Measurements from ENCODE around the gene SLC8A1. TPM values are rescaled to one million over a fixed set of nuclear protein-coding genes. Genes with fewer than 3 reads are reported as not detected.

SLC8A1 gene
- total and polyA plus RNA-seq, 2 donors (not counting 1 experiment from before 2014, with no cell fraction given) = 0.07 to 0.20 TPM

GRCh38 chr2:40219141-40219540 is 232.7 kb downstream of the SLC8A1 start:
- H3K4me1 Mint-ChIP-seq = no peaks in the 10 kb centered on the region
- H2AFZ ChIP-seq (ENCODE audit: insufficient read depth, low read depth, low read length, poor library complexity, severe bottlenecking) = no peak overlapping the region
- no peaks in the 10 kb centered on the region for H3K9me3 ChIP-seq (ENCODE audit: control extremely low read depth in 1 of 3, control insufficient read depth in 2 of 3, insufficient read depth in 1 of 3, low read length in 2 of 3)
- H3K9me3 Mint-ChIP-seq (ENCODE audit: insufficient read depth) = no peaks in the 10 kb centered on the region
- H3K27me3 Mint-ChIP-seq = no peaks in the 10 kb centered on the region
- no peak overlapping the region for H3K27ac Mint-ChIP-seq
- H3K79me2 ChIP-seq (ENCODE audit: control insufficient read depth, insufficient read depth, low read length) = no peaks in the 10 kb centered on the region
- POLR2A ChIA-PET = no interaction called here
- no peak overlapping the region for H3K4me2 ChIP-seq (replicated peaks; ENCODE audit: low read depth, low read length, poor library complexity, severe bottlenecking)
- H3K27ac ChIP-seq (ENCODE audit: low read length in 2 of 2) = no peak overlapping the region
- H4K20me1 ChIP-seq (ENCODE audit: control insufficient read depth, insufficient read depth, low read length, poor library complexity, severe bottlenecking) = no peaks in the 10 kb centered on the region
- ATAC-seq (ENCODE audit: low read depth) = no peak
- intact Hi-C loops (cut with micrococcal nuclease) = no loop called here
- H3K4me3 Mint-ChIP-seq = no peak overlapping the region
- DNase-seq = no peak
- H3K4me1 ChIP-seq (ENCODE audit: control insufficient read depth in 2 of 2, insufficient read depth in 2 of 2, low read length in 2 of 2) = no peaks in the 10 kb centered on the region
- 100% methylated on average over 1 of the region's 1 CpG for WGBS (ENCODE audit: insufficient coverage)
- no peaks in the 10 kb centered on the region for H3K27me3 ChIP-seq (replicated peaks in 1 of 4; ENCODE audit: control extremely low read depth in 1 of 4, control insufficient read depth in 3 of 4, insufficient read depth in 4 of 4, low read length in 3 of 4)
- H3K9ac ChIP-seq (ENCODE audit: low read length) = no peak overlapping the region
- CTCF ChIA-PET = no interaction called here
- no peak for TF ChIP-seq EZH2 (IDR thresholded peaks at IDR 0.05; ENCODE audit: borderline replicate concordance, insufficient read depth, low read depth, low read length, poor library complexity, severe bottlenecking)
- TF ChIP-seq, protein P1, sequence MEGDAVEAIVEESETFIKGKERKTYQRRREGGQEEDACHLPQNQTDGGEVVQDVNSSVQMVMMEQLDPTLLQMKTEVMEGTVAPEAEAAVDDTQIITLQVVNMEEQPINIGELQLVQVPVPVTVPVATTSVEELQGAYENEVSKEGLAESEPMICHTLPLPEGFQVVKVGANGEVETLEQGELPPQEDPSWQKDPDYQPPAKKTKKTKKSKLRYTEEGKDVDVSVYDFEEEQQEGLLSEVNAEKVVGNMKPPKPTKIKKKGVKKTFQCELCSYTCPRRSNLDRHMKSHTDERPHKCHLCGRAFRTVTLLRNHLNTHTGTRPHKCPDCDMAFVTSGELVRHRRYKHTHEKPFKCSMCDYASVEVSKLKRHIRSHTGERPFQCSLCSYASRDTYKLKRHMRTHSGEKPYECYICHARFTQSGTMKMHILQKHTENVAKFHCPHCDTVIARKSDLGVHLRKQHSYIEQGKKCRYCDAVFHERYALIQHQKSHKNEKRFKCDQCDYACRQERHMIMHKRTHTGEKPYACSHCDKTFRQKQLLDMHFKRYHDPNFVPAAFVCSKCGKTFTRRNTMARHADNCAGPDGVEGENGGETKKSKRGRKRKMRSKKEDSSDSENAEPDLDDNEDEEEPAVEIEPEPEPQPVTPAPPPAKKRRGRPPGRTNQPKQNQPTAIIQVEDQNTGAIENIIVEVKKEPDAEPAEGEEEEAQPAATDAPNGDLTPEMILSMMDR (IDR thresholded peaks at IDR 0.05) = no peak
- no peaks in the 10 kb centered on the region for H3K36me3 ChIP-seq (replicated peaks in 1 of 2; ENCODE audit: control extremely low read depth in 1 of 2, control insufficient read depth in 1 of 2, extremely low read depth in 1 of 2, insufficient read depth in 2 of 2, low read length in 1 of 2)
- H3K4me3 ChIP-seq (ENCODE audit: control extremely low read depth in 1 of 5, extremely low read depth in 1 of 5, insufficient read depth in 1 of 5, low read depth in 2 of 5, low read length in 4 of 5) = no peak overlapping the region

- intact Hi-C loops (cut with micrococcal nuclease) = no loop called here
- no peaks in the 10 kb centered on the region for H3K36me3 ChIP-seq (replicated peaks in 1 of 2; ENCODE audit: control extremely low read depth in 1 of 2, control insufficient read depth in 1 of 2, extremely low read depth in 1 of 2, insufficient read depth in 2 of 2, low read length in 1 of 2)
- H3K79me2 ChIP-seq (ENCODE audit: control insufficient read depth, insufficient read depth, low read length) = no peaks in the 10 kb centered on the region
- H3K27me3 Mint-ChIP-seq = no peaks in the 10 kb centered on the region
- TF ChIP-seq EZH2 (IDR thresholded peaks at IDR 0.05; ENCODE audit: borderline replicate concordance, insufficient read depth, low read depth, low read length, poor library complexity, severe bottlenecking) = no peak
- TF ChIP-seq, protein P1 (IDR thresholded peaks at IDR 0.05) = no peak
- no peak overlapping the region for H3K27ac ChIP-seq (ENCODE audit: low read length in 2 of 2)
- no peaks in the 10 kb centered on the region for H3K4me1 Mint-ChIP-seq
- ATAC-seq (ENCODE audit: low read depth) (no peak), DNase-seq (no peak)
- no peak overlapping the region for H3K4me3 ChIP-seq (ENCODE audit: control extremely low read depth in 1 of 5, extremely low read depth in 1 of 5, insufficient read depth in 1 of 5, low read depth in 2 of 5, low read length in 4 of 5)
- H3K4me1 ChIP-seq (ENCODE audit: control insufficient read depth in 2 of 2, insufficient read depth in 2 of 2, low read length in 2 of 2) = no peaks in the 10 kb centered on the region
- no peak overlapping the region for H2AFZ ChIP-seq (ENCODE audit: insufficient read depth, low read depth, low read length, poor library complexity, severe bottlenecking)
- no peaks in the 10 kb centered on the region for H3K9me3 Mint-ChIP-seq (ENCODE audit: insufficient read depth)
- H3K27me3 ChIP-seq (replicated peaks in 1 of 4; ENCODE audit: control extremely low read depth in 1 of 4, control insufficient read depth in 3 of 4, insufficient read depth in 4 of 4, low read length in 3 of 4) = no peaks in the 10 kb centered on the region
- no peaks in the 10 kb centered on the region for H3K9me3 ChIP-seq (ENCODE audit: control extremely low read depth in 1 of 3, control insufficient read depth in 2 of 3, insufficient read depth in 1 of 3, low read length in 2 of 3)
- H3K27ac Mint-ChIP-seq = no peak overlapping the region
- no peaks in the 10 kb centered on the region for H4K20me1 ChIP-seq (ENCODE audit: control insufficient read depth, insufficient read depth, low read length, poor library complexity, severe bottlenecking)
- 0% methylated on average over 2 of the region's 3 CpGs for WGBS (ENCODE audit: insufficient coverage)
- no peak overlapping the region for H3K4me2 ChIP-seq (replicated peaks; ENCODE audit: low read depth, low read length, poor library complexity, severe bottlenecking)
- POLR2A ChIA-PET = no interaction called here
- CTCF ChIA-PET = no interaction called here
- H3K4me3 Mint-ChIP-seq = no peak overlapping the region
- H3K9ac ChIP-seq (ENCODE audit: low read length) = no peak overlapping the region
These were observed 233.2 kb downstream of the SLC8A1 start for GRCh38 chr2:40218679-40219078.

All from B cell (primary cell).